Activated naive CD8-positive, alpha-beta T cell (primary cell): ENCODE measurements around the gene LCE3D.
"Not testable (repeated sequence)": the region's sequence is repeated elsewhere in the genome, so short reads cannot be mapped to it uniquely, and the experiment has no call there.

Experiments used
- H3K27ac Mint-ChIP-seq: one replicate; pipeline ENCODE4 v1.8.0; 2021; ENCODE audit warnings: mixed read lengths
- H3K27me3 Mint-ChIP-seq: one replicate; pipeline ENCODE4 v1.8.0; 2021; ENCODE audit warnings: mixed read lengths
- H3K36me3 Mint-ChIP-seq: one replicate; pipeline ENCODE4 v1.8.0; 2021; ENCODE audit warnings: mixed read lengths
- H3K4me1 Mint-ChIP-seq: one replicate; pipeline ENCODE4 v1.8.0; 2021; ENCODE audit warnings: low read depth, mixed read lengths
- H3K4me3 Mint-ChIP-seq: one replicate; pipeline ENCODE4 v1.8.0; 2021; ENCODE audit warnings: mild to moderate bottlenecking, mixed read lengths
- H3K9me3 Mint-ChIP-seq: one replicate; pipeline ENCODE4 v1.8.0; 2021; ENCODE audit warnings: low read depth, mixed read lengths

LCE3D gene

DNA sequence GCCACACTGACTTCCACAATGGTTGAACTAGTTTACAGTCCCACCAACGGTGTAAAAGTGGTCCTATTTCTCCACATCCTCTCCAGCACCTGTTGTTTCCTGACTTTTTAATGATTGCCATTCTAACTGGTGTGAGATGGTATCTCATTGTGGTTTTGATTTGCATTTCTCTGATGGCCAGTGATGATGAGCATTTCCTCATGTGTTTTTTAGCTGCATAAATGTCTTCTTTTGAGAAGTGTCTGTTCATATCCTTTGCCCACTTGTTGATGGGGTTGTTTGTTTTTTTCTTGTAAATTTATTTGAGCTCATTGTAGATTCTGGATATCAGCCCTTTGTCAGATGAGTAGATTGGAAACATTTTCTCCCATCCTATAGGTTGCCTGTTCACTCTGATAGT lies 32.0 kb downstream of the LCE3D start:
- H3K4me1 Mint-ChIP-seq, H3K27ac Mint-ChIP-seq, H3K9me3 Mint-ChIP-seq, H3K36me3 Mint-ChIP-seq, H3K4me3 Mint-ChIP-seq: not testable (repeated sequence)
- H3K27me3 Mint-ChIP-seq, result peaks cover 12% of the 10 kb centered on the region

DNA sequence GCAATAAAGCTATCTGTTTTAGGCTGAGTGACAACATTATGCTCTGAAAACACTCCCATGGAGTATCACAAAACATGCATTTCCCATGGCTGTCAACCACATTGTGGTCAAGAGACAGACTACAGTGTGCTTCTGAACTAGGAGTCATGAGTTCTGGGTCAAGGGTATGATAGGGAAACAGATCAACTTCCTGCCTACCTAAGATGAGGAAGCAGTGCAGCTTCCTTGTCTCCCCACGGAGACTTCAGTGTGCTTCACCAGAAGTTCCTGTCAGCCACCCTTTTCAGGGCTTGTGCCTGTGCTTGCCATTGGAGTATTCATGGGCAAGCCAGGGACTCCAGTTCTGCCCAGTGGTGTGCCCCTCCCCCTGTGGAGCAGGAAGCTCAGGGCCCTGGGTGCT lies 33.6 kb downstream of the LCE3D start:
- H3K27ac Mint-ChIP-seq, result no peak overlapping the region
- H3K36me3 Mint-ChIP-seq, result no peaks in the 10 kb centered on the region
- peaks cover 3% of the 10 kb centered on the region for H3K9me3 Mint-ChIP-seq
- peaks cover 7% of the 10 kb centered on the region for H3K27me3 Mint-ChIP-seq
- no peaks in the 10 kb centered on the region for H3K4me1 Mint-ChIP-seq
- H3K4me3 Mint-ChIP-seq, result no peak overlapping the region

DNA sequence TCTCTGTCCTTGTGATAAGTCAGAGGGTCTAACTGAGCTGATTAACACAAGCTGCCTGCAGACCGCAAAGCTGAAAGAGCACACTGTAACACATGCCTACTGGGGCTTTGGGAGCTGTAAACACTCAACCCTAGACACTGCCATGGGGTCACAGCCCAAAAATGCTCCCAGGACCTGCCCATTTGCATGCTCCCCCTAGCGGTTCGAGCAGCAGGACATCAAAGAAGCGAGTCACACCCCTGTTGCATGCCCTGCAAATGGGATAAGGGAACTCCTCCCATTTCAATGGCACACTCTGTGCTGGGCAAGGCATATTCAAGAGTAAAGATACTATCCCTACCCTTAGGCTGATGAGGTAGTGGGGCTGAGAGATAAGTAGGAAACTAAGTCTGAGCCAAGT lies 36.5 kb downstream of the LCE3D start:
- no peak overlapping the region for H3K4me3 Mint-ChIP-seq
- H3K36me3 Mint-ChIP-seq, result no peaks in the 10 kb centered on the region
- no peak overlapping the region for H3K27ac Mint-ChIP-seq
- peaks cover 3% of the 10 kb centered on the region for H3K9me3 Mint-ChIP-seq
- H3K27me3 Mint-ChIP-seq, result peaks cover 17% of the 10 kb centered on the region
- no peaks in the 10 kb centered on the region for H3K4me1 Mint-ChIP-seq

DNA sequence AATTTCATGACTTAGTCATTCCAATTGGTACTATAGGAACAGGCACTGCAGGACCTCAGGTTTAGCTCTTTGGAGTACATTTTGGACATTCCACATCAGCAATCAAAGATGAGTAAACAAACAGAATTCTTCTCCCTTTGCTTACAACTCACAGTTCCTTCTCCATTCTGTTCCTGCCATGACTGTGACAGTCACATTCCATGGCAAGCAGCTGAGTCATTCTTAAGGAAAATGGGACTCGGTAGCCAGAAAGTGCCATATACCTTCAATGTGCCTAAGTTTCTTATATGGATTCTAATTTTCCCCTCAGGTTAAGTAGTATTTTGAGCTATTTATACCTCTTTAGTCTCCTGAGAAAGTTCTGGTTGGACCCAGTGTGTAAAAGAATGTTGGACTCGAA lies 40.4 kb downstream of the LCE3D start:
- H3K27me3 Mint-ChIP-seq, result peaks cover 21% of the 10 kb centered on the region
- H3K9me3 Mint-ChIP-seq, result no peaks in the 10 kb centered on the region
- H3K4me1 Mint-ChIP-seq, result no peaks in the 10 kb centered on the region
- no peaks in the 10 kb centered on the region for H3K36me3 Mint-ChIP-seq
- H3K27ac Mint-ChIP-seq, result no peak overlapping the region
- no peak overlapping the region for H3K4me3 Mint-ChIP-seq

DNA sequence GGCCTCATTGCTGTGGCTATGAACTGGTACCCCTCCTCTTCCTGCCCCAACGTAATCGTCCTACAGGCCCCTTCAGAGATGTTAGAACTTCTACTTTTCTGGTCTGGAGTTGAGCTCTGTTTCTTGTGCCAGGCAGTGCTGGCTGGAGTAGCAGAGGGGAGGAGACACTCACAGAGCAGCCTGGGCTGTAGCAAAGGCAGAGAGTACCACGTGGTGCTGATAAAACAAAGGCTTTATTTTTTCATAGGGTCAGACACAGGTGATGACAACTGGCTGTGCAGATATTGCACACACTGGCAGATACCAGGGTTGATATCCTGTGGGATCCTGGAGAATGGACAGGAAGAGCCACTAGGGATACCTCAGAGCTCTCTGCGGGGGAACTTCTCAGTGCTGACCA lies 42.8 kb downstream of the LCE3D start:
- no peaks in the 10 kb centered on the region for H3K4me1 Mint-ChIP-seq
- H3K27ac Mint-ChIP-seq, result no peak overlapping the region

DNA sequence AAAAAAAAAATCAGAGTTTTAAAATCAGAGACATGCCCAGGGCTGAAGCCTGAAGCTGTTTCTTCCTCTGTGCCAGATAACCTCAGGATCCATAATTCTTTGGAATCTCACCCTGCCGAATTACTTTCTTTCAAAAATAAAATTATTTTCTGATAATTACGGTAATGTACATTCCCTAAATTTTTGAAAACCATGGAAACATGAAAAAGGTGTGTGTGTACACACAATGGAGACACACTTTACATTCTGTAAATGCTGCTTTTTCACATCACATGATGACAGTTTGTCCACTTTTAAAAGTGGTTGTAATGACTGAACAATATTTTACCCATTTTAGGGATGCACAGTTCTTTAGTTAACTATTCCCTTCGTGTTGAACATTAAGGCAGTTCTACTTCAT lies 44.5 kb downstream of the LCE3D start:
- Mint-ChIP-seq H3K4me1 (no peaks in the 10 kb centered on the region), H3K36me3 (no peaks in the 10 kb centered on the region), H3K27ac (no peak overlapping the region), H3K4me3 (no peak overlapping the region), H3K27me3 (peaks cover 25% of the 10 kb centered on the region), H3K9me3 (no peaks in the 10 kb centered on the region)

More for the DNA sequence above, 42.8 kb downstream of the LCE3D start:
- Mint-ChIP-seq H3K4me3 (no peak overlapping the region), H3K36me3 (no peaks in the 10 kb centered on the region), H3K9me3 (no peaks in the 10 kb centered on the region), H3K27me3 (peaks cover 22% of the 10 kb centered on the region)

DNA sequence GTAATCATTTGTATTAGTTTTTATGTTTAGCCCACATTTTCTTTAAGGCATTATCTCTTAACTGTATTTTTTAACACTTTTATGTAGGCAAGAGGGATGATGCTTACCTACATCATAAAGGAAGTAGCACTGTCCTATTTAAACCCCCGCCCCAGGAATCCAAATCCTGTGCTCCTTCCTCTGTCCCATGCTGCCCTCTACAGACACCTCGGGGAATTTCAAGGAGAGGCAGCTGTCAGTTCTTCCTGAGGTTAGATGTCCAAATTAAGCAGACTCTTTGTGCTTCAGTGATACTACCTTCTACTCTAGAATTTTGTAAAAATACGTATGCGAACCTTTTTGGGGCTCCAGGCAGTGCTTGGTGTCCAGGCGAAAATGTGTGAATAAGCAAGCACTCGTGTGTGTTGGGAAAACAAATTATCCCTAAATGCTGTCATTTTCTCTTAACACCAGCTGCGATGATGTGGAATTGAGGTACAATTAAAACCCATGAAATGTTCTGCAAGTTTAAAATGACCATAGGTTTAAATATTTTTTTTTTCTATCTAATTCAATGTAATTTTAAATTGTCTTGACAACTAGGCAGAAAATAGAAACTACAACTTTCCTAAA lies 46.9 kb downstream of the LCE3D start:
- Mint-ChIP-seq H3K4me3 (no peak overlapping the region), H3K9me3 (no peaks in the 10 kb centered on the region), H3K27ac (no peak overlapping the region), H3K27me3 (peaks cover 18% of the 10 kb centered on the region), H3K4me1 (no peaks in the 10 kb centered on the region), H3K36me3 (no peaks in the 10 kb centered on the region)
